Hematopoietic multipotent progenitor cell (in vitro differentiated cells): ENCODE results near the gene FAM236C. TPM values are rescaled to one million over a fixed set of nuclear protein-coding genes. Genes with fewer than 3 reads are reported as not detected.
"Not testable (repeated sequence)": the region's sequence is repeated elsewhere in the genome, so short reads cannot be mapped to it uniquely, and the experiment has no call there.

Experiments
- DNase-seq, 3 donors: peaks; one replicate each; pipeline ENCODE4 v3.0.0-alpha.2; 2011 to 2015; ENCODE audit warnings: low read depth in 2 of 3, low spot score in 2 of 3
- total RNA-seq: library from RNA; depleted of rRNA; stranded (reverse); fragments of >200 nt; gene quantifications from one replicate; pipeline ENCODE4 v1.2.3, GENCODE V29; 2012

FAM236C gene
- total RNA-seq = not detected

DNA sequence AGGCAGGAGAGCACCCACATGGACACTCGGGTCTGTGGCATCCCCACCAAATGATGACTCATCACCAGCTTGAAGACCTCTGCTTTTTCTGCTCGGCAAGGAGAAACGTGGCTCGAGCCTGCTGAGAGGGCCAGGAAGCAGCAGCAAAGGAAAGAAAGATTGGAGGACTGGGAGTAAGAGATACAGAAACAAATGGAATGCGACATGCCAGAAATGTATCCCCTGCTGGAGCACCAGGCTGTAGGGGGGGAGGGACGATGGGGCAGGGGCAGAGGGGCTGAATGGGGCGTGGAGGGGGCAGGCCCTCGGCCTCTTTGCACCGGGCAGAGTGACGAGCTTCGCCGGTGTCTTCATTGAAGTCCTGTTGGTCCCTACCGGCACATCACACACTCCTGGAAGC, at the start of gene FAM236C:
Gene FAM236C (plus strand): TSS at position 301 of the 400 bp plus-strand sequence. CDS start 100 bp downstream, outside the sequence.
- DNase-seq = not testable (repeated sequence)

DNA sequence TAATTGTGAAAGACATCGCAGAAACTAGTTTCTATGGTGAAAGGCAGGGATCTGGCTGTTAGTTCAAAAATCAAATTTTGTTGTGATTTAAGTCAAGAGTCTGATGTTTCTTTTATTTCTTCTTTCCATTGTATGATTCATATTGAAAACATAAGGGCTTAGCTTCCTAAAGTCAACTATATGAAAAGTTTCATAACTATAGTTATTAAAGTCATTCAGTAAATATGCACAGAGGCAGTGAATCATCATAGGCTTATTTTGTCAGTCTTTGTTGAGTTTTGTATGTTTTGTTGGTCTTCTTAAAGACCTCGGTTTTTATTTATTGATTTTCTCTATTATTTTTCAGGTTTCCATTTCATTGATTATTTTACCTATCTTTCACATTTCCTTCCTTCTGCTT, 29.5 kb upstream of the FAM236C start:
- not testable (repeated sequence) for DNase-seq

DNA sequence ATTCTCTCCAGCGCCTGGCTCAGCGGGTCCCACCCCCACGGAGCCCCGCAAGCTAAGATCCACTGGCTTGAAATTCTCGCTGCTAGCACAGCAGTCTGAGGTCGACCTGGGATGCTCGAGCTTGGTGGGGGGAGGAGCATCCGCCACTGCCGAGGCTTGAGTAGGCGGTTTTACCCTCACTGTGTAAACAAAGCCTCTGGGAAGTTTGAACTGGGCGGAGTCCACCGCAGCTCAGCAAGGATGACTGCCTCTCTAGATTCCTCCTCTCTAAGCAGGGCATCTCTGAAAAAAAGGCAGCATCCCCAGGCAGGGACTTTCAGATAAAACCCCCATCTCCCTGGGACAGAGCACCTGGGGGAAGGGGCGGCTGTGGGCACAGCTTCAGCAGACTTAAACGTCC, 22.7 kb upstream of the FAM236C start:
- not testable (repeated sequence) for DNase-seq

DNA sequence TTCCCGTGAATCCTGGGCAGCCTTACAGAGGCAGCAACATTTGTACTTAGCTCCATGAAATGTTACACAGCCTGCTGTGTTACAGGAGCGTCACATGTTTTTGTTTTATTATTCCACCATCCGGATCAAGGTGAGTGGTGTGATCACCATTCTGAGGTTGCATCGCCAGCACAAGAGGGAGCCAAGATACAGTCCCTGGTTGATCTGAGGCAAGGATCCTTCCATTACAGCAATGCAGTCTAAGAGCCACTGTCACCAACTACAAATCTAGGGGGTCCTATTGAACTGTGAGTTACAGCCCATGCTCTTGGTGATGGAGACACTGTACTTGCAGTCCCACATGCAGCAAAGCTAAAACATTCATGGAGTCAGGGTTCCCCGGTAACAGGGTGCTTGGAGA, 3.7 kb downstream of the FAM236C start:
- DNase-seq = not testable (repeated sequence)

DNA sequence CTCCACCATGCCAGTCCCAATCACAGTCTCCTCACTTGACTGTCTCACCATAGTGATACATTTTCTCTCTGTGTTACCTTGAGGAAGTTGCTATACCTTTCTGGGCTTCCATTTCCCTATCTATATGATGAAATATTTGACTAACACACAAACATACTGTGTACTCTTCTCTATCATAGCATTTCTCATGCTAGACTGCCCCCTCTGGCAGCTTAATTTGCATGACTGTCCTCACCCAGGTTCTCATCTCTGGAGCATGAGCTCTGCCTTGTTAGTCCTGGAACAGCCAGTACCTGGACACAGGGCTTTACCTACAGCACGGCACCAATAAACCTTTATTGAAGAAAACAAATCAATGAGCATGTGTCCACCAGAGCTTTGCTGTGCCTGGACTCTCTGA, 19.9 kb downstream of the FAM236C start:
- not testable (repeated sequence) for DNase-seq

GRCh38 chrX:72936455-72936854, 24.0 kb downstream of the FAM236C start:
- not testable (repeated sequence) for DNase-seq

- DNase-seq = not testable (repeated sequence)
These were observed 24.6 kb downstream of the FAM236C start for GRCh38 chrX:72936882-72937455.

- DNase-seq = not testable (repeated sequence)
These were observed 25.5 kb downstream of the FAM236C start, which contains the start of gene FAM236A for GRCh38 chrX:72937906-72938305. Gene FAM236A (plus strand): TSS chrX:72938206. CDS start chrX:72938263, 57 bp downstream.

GRCh38 chrX:72942272-72942671, 29.9 kb downstream of the FAM236C start:
- DNase-seq = not testable (repeated sequence)

GRCh38 chrX:72943035-72943818, 30.8 kb downstream of the FAM236C start:
- DNase-seq = not testable (repeated sequence)

- not testable (repeated sequence) for DNase-seq
These were observed 31.4 kb downstream of the FAM236C start, which contains the start of gene DMRTC1 for GRCh38 chrX:72943819-72944169. Gene DMRTC1 (minus strand): TSS chrX:72943837. CDS start chrX:72875694, 68,143 bp downstream.

DNA sequence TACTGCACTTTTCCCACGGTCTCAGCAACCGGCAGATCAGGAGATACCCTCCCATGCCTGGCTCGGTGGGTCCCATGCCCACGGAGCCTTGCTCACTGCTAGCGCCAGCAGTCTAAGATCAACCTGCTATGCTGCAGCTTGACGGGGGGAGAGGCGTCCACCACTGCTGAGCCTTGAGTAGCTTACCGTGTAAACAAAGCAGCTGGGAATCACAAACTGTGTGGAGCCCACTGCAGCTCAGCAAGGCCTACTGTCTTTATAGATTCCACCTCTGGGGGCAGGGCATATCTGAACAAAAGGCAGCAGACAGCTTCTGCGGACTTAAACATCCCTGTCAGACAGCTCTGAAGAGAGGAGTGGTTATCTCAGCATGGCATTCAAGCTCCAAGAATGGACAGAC, 47.6 kb downstream of the FAM236C start:
- DNase-seq = not testable (repeated sequence)

Other genes starting within 250 kb of the FAM236C start
- 4.8 TPM for gene PHKA1, start 198.3 kb upstream of the FAM236C start, total RNA-seq
- gene DMRTC1B, start 135.7 kb upstream of the FAM236C start, total RNA-seq = 0.27 TPM
- not detected for gene FAM236B, start 130.0 kb upstream of the FAM236C start, total RNA-seq
- not detected for gene FAM236D, start 104.4 kb upstream of the FAM236C start, total RNA-seq
- gene FAM236A, start 25.6 kb downstream of the FAM236C start, total RNA-seq = not detected
- not detected for gene DMRTC1, start 31.2 kb downstream of the FAM236C start, total RNA-seq
- gene PABPC1L2B, start 90.3 kb downstream of the FAM236C start, total RNA-seq = not detected
- not detected for gene PABPC1L2A, start 166.9 kb downstream of the FAM236C start, total RNA-seq